ENCODE data around the gene ASCC3. TPM values are rescaled to one million over a fixed set of nuclear protein-coding genes. Genes with fewer than 3 reads are reported as not detected.

The ASCC3 gene
- total RNA-seq, 1 experiment from 2014 or later = 38.9 TPM

DNA sequence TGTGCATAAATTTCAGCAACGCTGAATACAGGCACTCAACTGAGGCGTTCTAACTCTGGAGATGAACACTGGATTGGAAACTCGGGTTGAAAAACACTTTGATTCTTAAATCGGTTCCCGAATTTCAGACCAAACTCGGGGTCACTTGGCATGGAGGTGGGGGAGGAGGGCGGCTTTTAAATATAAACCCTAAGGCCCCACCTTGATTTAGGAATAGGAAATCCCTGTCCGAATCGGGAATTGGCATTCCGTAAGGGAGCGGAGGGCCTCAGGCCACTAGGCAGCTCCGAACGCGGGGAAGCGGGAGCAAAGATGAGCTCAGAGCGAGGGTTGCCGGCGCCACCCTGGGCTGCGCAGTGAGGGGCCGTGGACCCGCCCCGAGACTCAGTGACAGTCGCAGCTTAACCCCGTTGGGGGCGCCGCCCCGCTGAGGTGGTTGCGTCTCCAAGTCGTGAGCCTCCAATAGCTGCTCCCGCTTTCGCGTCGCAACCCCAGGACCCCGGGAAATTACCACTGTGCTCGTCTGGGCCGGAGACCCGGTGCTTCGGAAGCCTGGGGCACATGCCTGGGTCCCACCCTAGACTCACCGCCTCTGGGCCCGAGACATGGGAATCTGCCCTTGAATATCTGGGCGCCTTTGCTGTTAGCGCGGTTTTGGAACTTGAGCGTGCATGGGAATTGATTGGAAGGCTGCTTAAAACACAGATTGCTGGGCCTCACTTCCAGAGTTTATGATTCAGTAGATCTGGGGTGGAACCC lies 411.8 kb downstream of the ASCC3 start:
- peak; percentile 73 for DNase-seq
- H3K27me3 ChIP-seq (ENCODE audit: control insufficient read depth, insufficient read depth, low read length) = peaks cover 77% of the 10 kb centered on the region
- no peaks in the 10 kb centered on the region for H3K36me3 ChIP-seq (replicated peaks; ENCODE audit: control insufficient read depth, insufficient read depth, low read length)
- H3K4me3 ChIP-seq (ENCODE audit: insufficient read depth, low read depth, low read length) = no peak overlapping the region

DNA sequence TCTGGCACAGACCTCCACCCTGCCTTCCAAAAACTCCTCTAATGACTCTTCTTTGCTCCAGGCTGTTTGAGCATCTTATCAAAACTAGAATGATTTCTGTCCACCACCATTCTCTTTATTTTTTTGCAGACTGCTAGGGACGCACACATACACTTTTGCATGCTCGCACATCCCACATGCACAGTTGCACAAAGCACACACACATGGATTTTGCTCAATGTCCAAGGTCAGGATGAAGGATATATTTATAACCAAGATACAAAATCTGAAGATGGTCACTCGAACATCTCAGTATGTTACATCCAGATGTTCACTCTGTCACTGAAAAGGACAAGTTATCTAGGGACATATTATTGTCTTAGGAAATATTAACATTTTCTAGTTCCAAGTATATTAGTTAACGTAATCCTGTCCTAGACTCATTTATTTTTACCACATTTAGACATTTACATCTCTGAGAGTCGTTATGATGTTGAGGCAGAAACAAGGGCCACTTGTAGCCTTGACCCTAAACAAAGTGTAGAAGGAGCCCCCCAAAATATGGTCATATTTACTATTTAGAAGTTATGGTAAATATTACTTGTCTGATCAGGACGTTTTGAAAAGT lies 413.0 kb downstream of the ASCC3 start:
- Histone ChIP-seq H3K27me3 (ENCODE audit: control insufficient read depth, insufficient read depth, low read length) (peaks cover 86% of the 10 kb centered on the region), H3K36me3 (replicated peaks; ENCODE audit: control insufficient read depth, insufficient read depth, low read length) (no peaks in the 10 kb centered on the region), H3K4me3 (ENCODE audit: insufficient read depth, low read depth, low read length) (no peak overlapping the region)
- no peak for DNase-seq

DNA sequence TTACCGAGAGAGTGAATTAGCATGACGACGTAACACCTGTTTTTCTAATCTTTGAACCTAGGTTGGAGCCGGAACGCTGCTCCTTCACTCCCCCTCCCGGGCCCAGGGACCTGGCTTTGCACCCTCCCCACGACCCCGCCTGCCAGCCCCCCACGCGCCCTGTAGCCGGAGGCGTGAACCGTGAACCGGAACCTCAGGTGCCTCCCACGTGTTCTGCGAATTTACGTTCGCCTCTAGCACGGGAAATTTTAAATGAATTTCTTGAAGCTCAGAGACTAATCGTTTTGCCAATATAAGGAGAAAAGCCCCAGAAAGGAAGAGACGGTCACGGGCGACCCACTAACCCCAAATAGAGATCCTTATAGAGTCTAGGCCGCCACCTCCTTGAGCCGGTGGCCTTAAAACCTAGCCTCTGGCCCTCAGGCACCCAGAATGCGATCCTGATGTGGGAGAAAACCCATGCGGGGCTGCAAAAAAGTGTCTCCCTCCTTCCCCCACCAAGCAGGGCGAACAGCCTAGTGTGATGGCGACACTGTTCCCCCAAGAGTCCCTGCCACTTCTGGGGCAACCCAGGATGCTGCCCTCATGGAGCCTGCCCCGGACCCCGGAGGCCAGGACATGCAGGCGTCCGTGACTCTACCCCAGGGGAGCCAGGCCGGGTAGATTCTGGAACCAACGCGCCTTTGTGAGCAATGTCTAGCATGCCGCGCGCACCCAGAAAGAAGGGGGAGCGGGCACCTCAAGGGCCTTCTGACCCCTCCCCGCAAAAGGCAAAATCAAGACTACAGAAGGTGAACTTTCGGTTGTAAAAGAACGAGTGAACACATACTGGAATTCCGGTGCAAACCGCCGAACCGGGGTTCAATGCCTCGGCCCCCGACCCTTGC lies 413.8 kb downstream of the ASCC3 start:
- DNase-seq = peak; percentile 74
- Histone ChIP-seq H3K36me3 (replicated peaks; ENCODE audit: control insufficient read depth, insufficient read depth, low read length) (no peaks in the 10 kb centered on the region), H3K27me3 (ENCODE audit: control insufficient read depth, insufficient read depth, low read length) (peaks cover 94% of the 10 kb centered on the region), H3K4me3 (ENCODE audit: insufficient read depth, low read depth, low read length) (no peak overlapping the region)

DNA sequence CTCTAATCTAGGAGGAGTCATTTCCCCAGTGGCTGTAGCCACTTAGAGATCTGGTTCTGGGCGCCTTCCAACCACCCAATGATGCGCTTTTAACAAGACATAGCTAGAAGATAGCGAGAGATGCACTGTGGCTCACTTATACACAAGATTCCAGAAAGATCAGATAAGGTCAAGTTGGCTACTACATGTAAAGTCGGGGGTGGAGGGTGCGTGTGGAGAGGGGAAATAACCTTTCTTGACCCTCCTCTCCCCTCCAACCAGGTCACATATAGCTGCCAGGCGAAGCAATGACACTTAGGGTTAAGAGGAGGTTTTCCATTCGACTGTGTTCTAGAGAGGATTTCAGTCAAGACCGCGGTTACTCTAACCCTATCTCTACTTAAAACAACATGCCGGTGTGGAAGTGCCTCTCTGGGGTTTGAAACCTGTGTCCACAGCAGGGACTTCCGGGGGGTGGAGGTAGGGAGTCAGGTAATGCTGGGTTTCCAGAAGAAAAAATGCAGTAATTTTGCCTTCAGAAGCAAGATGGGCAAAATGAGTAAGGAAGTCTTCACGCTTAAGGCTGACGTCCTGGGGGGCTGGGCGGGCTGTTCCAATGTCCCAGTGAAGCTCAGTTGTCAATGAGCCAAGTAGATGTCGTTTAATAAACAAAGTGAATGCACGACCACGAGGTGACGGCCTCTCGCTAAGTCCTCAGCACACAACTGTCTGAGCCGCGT lies 414.6 kb downstream of the ASCC3 start:
- Histone ChIP-seq H3K27me3 (ENCODE audit: control insufficient read depth, insufficient read depth, low read length) (peaks cover 98% of the 10 kb centered on the region), H3K4me3 (ENCODE audit: insufficient read depth, low read depth, low read length) (no peak overlapping the region)
- peak; percentile 62 for DNase-seq

DNA sequence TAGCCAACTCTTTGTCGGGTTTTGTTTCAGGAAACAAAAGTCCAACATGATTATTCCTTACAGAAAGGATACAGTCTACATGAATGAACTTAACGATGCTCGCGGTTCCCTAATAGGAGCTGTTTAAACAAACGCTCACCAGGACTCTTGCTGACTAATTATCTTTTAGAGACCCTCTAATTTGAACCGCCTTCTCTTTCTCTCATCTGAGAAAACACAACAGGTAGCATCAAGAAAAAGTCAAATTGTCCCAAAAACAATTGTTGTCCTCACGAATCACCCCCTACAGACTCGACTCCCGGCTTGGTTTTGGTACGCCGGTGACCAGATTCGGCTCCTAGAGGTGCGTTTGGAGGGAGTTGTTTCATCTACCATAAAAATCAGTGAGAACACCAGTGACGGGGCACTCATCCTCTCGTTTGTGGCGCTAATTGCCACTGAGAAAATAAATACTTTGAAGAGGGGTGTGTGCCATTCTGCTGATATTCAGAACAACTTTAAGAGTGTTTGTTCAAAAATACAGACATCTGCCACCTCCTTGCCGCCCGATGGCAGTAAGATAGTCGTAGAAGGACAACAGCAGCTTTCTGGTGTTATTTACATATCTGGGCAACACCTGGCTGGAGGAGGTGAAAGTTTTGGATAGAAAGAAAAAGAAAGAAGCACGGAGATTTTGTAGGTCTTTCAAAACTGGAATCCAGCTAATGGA lies 415.3 kb downstream of the ASCC3 start:
- DNase-seq = peak; percentile 49
- Histone ChIP-seq H3K27me3 (ENCODE audit: control insufficient read depth, insufficient read depth, low read length) (peaks cover 99% of the 10 kb centered on the region), H3K4me3 (ENCODE audit: insufficient read depth, low read depth, low read length) (no peak overlapping the region), H3K36me3 (replicated peaks; ENCODE audit: control insufficient read depth, insufficient read depth, low read length) (no peaks in the 10 kb centered on the region)

More for the DNA sequence above, 414.6 kb downstream of the ASCC3 start:
- H3K36me3 ChIP-seq (replicated peaks; ENCODE audit: control insufficient read depth, insufficient read depth, low read length) = no peaks in the 10 kb centered on the region

DNA sequence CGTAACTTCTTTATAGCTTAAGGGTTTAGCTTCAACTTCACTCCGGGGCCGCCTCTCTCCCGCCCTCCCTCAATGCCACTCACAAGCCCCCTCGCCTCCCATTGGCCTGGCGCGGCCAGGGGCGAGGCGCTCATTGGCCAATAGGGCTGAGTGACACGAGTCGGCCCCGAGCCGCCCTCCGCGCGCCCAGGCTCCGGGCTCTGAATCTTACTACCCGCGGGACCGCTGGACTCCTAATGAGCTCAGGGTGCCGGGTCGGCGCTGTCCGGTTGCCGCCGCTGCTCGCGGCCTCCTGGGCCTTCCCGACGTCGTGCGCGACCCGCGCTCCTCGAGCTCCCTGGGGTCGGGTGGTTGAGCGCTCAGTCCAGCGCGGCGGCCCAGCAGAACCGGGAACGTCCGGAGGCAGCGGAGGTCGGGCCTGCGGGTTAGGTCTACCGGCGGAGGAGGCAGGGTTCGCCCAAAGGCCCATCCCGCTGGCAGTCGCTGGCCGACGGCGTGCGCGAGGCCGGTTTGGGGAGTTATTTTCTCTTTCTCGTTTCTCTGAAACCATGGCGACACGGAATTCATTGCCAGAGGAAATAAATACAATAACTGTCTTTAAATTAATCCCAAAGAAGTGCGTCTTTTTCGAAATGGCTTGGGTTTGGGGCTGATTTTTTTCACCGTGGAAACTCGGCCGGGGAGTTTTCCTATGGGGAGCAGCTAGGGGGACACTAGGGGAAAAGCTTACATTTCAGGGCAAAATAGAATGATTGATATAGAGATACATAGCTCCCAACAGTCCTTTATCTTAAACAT lies 416.0 kb downstream of the ASCC3 start, which contains the start of gene SIM1:
Gene SIM1 (minus strand): TSS at position 19 of the 798 bp plus-strand sequence. CDS start 1,453 bp downstream, outside the sequence.
- DNase-seq = peak; percentile 99
- H3K27me3 ChIP-seq (ENCODE audit: control insufficient read depth, insufficient read depth, low read length) = peaks cover 99% of the 10 kb centered on the region
- peak within 1 kb of the TSS; percentile 36 for H3K4me3 ChIP-seq (ENCODE audit: insufficient read depth, low read depth, low read length)
- H3K36me3 ChIP-seq (replicated peaks; ENCODE audit: control insufficient read depth, insufficient read depth, low read length) = no peaks in the 10 kb centered on the region

DNA sequence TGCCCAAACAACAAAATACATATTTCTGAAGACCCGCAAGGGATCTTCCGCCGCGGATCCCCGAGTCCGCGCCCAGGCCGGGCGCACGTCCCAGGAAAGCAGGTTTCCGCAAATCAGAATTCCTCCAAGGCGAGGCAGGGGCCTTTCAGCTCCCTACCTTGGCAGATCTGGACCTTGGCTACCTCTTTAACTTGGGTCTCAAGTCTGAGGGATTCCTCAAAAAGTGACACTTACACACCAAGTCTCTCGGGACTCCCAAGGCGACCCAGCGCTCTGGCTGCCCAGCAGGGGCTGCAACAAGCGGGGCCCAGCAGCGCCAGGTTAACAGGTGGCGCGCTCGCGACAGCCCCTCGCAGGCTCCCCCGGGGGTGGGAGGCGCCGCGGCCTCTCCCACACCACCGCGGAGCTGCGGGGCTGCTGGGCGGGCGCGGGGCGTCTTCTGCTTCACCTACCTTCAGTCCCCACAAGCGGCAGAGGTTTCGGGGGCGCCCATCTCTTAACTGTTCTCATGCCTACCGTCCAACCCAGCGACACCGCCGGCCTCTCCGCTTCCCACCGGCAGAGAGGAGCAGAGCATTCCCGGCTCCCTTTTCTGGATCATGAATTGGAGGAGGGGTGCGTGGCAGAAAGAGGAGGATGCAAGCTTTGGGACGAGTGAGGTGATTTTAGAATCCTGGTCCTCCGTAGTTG lies 416.8 kb downstream of the ASCC3 start:
- peak; percentile 77 for DNase-seq
- peak overlapping the region; percentile 8 for H3K4me3 ChIP-seq (ENCODE audit: insufficient read depth, low read depth, low read length)
- peaks cover 99% of the 10 kb centered on the region for H3K27me3 ChIP-seq (ENCODE audit: control insufficient read depth, insufficient read depth, low read length)
- no peaks in the 10 kb centered on the region for H3K36me3 ChIP-seq (replicated peaks; ENCODE audit: control insufficient read depth, insufficient read depth, low read length)

DNA sequence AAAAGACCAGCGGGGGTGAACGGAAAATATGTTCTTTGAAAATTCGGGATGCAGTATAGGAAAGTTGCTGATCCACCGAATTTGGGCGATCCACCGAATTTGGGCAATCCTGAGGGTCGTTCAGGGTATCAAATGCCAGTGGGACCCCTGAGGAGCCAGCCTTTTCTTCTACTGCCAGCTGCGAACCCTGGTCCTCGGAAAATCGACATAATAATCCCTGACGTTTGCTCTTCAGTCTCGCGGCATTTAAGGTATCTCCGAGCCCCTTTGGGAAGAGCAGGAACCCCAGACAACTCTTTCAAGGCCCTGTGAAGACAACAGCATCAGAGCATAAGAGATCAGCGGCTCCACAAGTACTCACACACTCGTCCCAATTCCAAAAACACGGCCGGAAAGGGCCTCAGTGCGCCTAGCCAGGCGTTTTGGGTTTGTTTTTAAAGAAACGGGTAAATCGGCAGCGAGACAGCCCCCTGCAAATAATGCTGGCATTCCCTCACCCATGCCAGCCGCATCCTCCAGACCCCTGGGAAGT lies 417.4 kb downstream of the ASCC3 start:
- Histone ChIP-seq H3K36me3 (replicated peaks; ENCODE audit: control insufficient read depth, insufficient read depth, low read length) (no peaks in the 10 kb centered on the region), H3K4me3 (ENCODE audit: insufficient read depth, low read depth, low read length) (peak overlapping the region; percentile 1; the same call in 1 of the 2 replicates), H3K27me3 (ENCODE audit: control insufficient read depth, insufficient read depth, low read length) (peaks cover 99% of the 10 kb centered on the region)
- peak; percentile 56 for DNase-seq

DNA sequence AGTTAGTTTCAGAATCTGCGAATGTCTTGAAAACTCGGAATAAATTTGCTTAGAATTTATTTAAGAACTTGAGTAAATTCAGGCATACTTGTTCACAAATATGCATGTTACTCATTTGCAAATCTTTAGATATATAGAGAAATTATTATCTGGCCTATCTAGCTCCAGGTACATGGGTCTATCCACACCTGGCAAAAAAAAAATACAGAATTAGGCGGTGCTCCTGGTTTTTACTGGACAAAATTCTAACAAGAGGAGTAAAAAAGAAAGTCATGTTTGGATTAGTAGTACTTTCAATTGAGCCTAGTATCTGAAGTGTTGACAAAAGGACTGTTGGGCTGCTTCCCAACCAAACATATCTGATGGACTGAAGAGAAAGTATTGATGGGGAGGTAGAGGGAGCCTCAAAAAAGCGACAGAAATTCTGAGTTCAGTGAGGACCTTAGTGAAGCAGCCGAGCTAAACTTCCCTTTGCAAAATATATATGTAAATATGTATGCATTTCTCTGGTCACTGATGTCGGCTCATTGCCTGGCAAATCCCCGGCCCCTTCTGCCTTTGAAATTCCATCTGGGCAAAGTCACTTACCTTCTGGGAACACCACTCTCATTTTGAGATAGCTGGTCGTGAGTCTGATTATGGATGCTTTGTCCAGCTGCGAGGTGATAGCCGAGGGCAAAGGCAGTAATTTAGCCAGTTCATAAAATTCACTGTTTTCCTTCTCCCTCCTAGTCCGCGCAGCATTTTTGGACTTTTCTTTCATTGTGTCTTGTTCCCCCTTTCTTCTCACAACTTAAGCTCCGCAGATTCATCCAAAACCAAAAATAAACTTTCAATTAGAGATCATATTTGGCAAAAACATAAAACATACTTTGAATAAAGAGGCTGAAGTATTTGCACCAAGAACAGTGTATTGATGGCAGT lies 418.2 kb downstream of the ASCC3 start:
- Histone ChIP-seq H3K4me3 (ENCODE audit: insufficient read depth, low read depth, low read length) (no peak overlapping the region), H3K27me3 (ENCODE audit: control insufficient read depth, insufficient read depth, low read length) (peaks cover 99% of the 10 kb centered on the region), H3K36me3 (replicated peaks; ENCODE audit: control insufficient read depth, insufficient read depth, low read length) (no peaks in the 10 kb centered on the region)
- peak; percentile 18 for DNase-seq

DNA sequence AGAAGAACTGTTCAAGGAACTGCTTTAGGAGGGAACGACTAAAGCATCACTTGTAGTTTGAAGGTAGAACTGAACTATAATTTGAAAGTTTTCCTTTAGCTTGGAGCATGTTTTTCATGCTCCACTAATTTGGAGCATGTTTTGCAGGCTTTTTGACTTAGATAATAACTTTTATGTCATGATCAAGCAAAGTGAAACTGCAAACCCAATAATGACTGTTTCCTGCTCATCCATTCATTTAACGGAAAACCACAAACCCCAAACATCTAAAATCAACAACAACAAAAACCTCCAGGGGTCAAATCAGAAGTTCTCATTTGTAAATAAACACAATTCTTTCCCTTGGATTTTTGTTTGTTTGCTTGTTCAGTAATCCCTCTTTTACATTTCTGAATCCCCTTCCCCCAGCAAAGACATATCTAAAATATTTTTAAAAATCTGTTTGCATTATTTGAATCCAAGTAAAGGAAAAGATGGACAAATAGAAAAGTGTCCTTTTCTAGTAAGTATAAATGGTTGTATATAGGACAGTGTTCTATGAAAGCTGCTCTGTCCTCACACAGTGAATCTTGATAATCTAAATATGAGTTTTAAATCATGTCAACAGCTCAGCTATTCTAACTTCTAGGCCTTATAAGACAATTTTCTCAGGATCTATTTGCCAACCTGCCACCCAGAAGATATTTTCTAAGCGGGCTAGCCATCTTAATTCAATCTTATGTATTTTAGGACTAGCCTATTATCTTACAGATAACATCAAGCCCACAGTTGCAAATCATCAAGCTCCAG lies 419.0 kb downstream of the ASCC3 start:
- no peaks in the 10 kb centered on the region for H3K36me3 ChIP-seq (replicated peaks; ENCODE audit: control insufficient read depth, insufficient read depth, low read length)
- H3K4me3 ChIP-seq (ENCODE audit: insufficient read depth, low read depth, low read length) = no peak overlapping the region
- DNase-seq = no peak
- H3K27me3 ChIP-seq (ENCODE audit: control insufficient read depth, insufficient read depth, low read length) = peaks cover 99% of the 10 kb centered on the region

DNA sequence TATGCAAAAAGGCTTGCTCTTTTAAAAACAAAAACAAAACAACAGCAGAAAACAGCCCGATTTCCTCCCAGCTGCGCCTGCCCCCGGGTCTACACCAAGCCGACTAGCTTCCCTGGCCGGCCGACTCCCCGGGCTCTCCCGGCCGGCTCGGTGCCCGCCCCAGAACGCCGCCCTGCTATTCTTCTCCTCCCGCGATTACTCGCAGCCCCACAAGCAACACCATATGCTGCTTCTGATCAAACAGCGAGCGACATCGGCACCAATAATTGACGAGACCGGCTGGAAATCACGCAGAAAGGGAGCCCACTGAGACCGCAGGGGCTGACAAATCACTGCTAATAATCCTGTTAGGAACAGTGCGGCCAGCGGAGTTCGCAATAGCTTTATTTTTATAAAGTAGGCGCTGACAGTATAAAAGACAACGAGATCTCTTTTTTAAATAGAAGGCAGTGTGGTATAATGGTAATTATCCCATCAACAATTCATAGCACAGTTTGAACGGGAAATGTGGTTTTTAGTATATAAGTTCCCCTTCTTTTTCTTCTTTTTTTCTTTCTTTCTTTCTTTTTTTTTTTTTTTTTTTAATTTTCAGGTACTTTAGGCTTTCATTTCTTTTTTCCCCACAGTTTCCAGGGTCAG lies 419.7 kb downstream of the ASCC3 start:
- Histone ChIP-seq H3K27me3 (ENCODE audit: control insufficient read depth, insufficient read depth, low read length) (peaks cover 99% of the 10 kb centered on the region), H3K4me3 (ENCODE audit: insufficient read depth, low read depth, low read length) (peak overlapping the region; percentile 5; the same call in 1 of the 2 replicates)

More for the DNA sequence above, 419.7 kb downstream of the ASCC3 start:
- peak; percentile 85 for DNase-seq
- no peaks in the 10 kb centered on the region for H3K36me3 ChIP-seq (replicated peaks; ENCODE audit: control insufficient read depth, insufficient read depth, low read length)
